Ishikawa (cell line): ENCODE results near the gene ZHX3.

Experiments
- CEBPB ChIP-seq: IDR thresholded peaks from 2 replicates; pipeline ENCODE4 v1.6.1; 2012
- CREB1 ChIP-seq: IDR thresholded peaks from 2 replicates; pipeline ENCODE4 v1.6.1; 2012; ENCODE audit warnings: low read depth
- EGR1 ChIP-seq: IDR thresholded peaks from 2 replicates; pipeline ENCODE4 v1.6.1; 2012
- EP300 ChIP-seq: IDR thresholded peaks from 2 replicates; pipeline ENCODE4 v1.6.1; 2012; ENCODE audit warnings: borderline replicate concordance
- FOXM1 ChIP-seq: IDR thresholded peaks from 2 replicates; pipeline ENCODE4 v1.6.1; 2012; ENCODE audit warnings: low read depth, borderline replicate concordance
- MAX ChIP-seq: IDR thresholded peaks from 2 replicates; pipeline ENCODE4 v1.6.1; 2012
- RAD21 ChIP-seq: IDR thresholded peaks from 2 replicates; pipeline ENCODE4 v1.6.1; 2012; ENCODE audit warnings: low read depth
- REST ChIP-seq: IDR thresholded peaks from 2 replicates; pipeline ENCODE4 v1.6.1; 2012; ENCODE audit warnings: low read depth, mild to moderate bottlenecking
- TAF1 ChIP-seq: IDR thresholded peaks from 2 replicates; pipeline ENCODE4 v1.6.1; 2012; ENCODE audit warnings: low read depth, mild to moderate bottlenecking
- TCF12 ChIP-seq: IDR thresholded peaks from 2 replicates; pipeline ENCODE4 v1.6.1; 2012; ENCODE audit warnings: low read depth
- TEAD4 ChIP-seq: IDR thresholded peaks from 2 replicates; pipeline ENCODE4 v1.6.1; 2012
- USF1 ChIP-seq: IDR thresholded peaks from 2 replicates; pipeline ENCODE4 v1.6.1; 2012
- YY1 ChIP-seq: IDR thresholded peaks from 2 replicates; pipeline ENCODE4 v1.6.1; 2012; ENCODE audit warnings: low read depth
- ZBTB7A ChIP-seq: IDR thresholded peaks from 2 replicates; pipeline ENCODE4 v1.6.1; 2012; ENCODE audit warnings: low read depth

GRCh38 chr20:41364236-41364855, 46.8 kb upstream of the ZHX3 start:
- no peak for TF ChIP-seq FOXM1
- TF ChIP-seq USF1: no peak
- TF ChIP-seq ZBTB7A: no peak
- TF ChIP-seq EP300: no peak
- no peak for TF ChIP-seq TEAD4
- no peak for TF ChIP-seq EGR1
- no peak for TF ChIP-seq TCF12
- TF ChIP-seq MAX: no peak
- no peak for TF ChIP-seq TAF1
- no peak for TF ChIP-seq CREB1
- no peak for TF ChIP-seq YY1
- no peak for TF ChIP-seq RAD21
- TF ChIP-seq CEBPB: no peak
- no peak for TF ChIP-seq REST
